HG02938 (cell line): ENCODE measurements around the gene NCSTN.

ENCODE experiments used
- ATAC-seq: cut with Tn5 transposase; IDR thresholded peaks from one replicate; pipeline ENCODE4 v1.9.1; 2021; ENCODE audit warnings: mild to moderate bottlenecking, moderate library complexity; ENCODE audit not compliant: unreplicated experiment

The NCSTN gene

GRCh38 chr1:160342953-160343869 is at the start of gene NCSTN, which contains the start of gene COPA:
Gene NCSTN (plus strand): TSS chr1:160343383. CDS start chr1:160343397, 14 bp downstream.
Gene COPA (minus strand): TSS chr1:160343250. CDS start chr1:160343170, 80 bp downstream.
- ATAC-seq: peak; percentile 85

GRCh38 chr1:160296036-160296435 is 47.1 kb upstream of the NCSTN start:
- ATAC-seq: no peak

- ATAC-seq: no peak
These were observed 43.0 kb upstream of the NCSTN start for GRCh38 chr1:160300173-160300572.

- ATAC-seq: no peak
These were observed 35.9 kb upstream of the NCSTN start for GRCh38 chr1:160307118-160307791.

GRCh38 chr1:160308451-160309184 is 34.6 kb upstream of the NCSTN start:
- ATAC-seq: no peak

GRCh38 chr1:160309185-160309557 is 34.0 kb upstream of the NCSTN start:
- ATAC-seq: no peak

- no peak for ATAC-seq
These were observed 33.6 kb upstream of the NCSTN start for GRCh38 chr1:160309571-160309970.

- ATAC-seq: no peak
These were observed 27.8 kb upstream of the NCSTN start for GRCh38 chr1:160315359-160315758.

- ATAC-seq: no peak
These were observed 20.4 kb upstream of the NCSTN start for GRCh38 chr1:160322831-160323230.

GRCh38 chr1:160325252-160325651 is 17.9 kb upstream of the NCSTN start:
- ATAC-seq: no peak

GRCh38 chr1:160326418-160326817 is 16.8 kb upstream of the NCSTN start:
- no peak for ATAC-seq

- no peak for ATAC-seq
These were observed 15.0 kb upstream of the NCSTN start for GRCh38 chr1:160328184-160328583.

- ATAC-seq: no peak
These were observed 13.1 kb upstream of the NCSTN start for GRCh38 chr1:160330119-160330518.

GRCh38 chr1:160332516-160332915 is 10.7 kb upstream of the NCSTN start:
- ATAC-seq: no peak

GRCh38 chr1:160338580-160338979 is 4.6 kb upstream of the NCSTN start:
- no peak for ATAC-seq

- no peak for ATAC-seq
These were observed 3.0 kb upstream of the NCSTN start for GRCh38 chr1:160340146-160340545.

GRCh38 chr1:160340866-160341265 is 2.3 kb upstream of the NCSTN start:
- ATAC-seq: no peak

- no peak for ATAC-seq
These were observed 657 bp upstream of the NCSTN start for GRCh38 chr1:160342526-160342925.

GRCh38 chr1:160344241-160344640 is 1.1 kb downstream of the NCSTN start:
- no peak for ATAC-seq

- ATAC-seq: no peak
These were observed 1.8 kb downstream of the NCSTN start for GRCh38 chr1:160344936-160345335.

GRCh38 chr1:160346463-160346862 is 3.3 kb downstream of the NCSTN start:
- ATAC-seq: no peak
